CD4-positive, alpha-beta T cell (primary cell): ENCODE data around the gene PIGM. TPM values are rescaled to one million over a fixed set of nuclear protein-coding genes. Genes with fewer than 3 reads are reported as not detected.

Experiments
- ATAC-seq: fragments of 200-7000 bp; cut with Tn5 transposase; one replicate; pipeline ENCODE4 v1.10.0; 2022; ENCODE audit warnings: mild to moderate bottlenecking; ENCODE audit not compliant: poor library complexity
- CTCF ChIA-PET: fragments of 350-600 bp; sonication (Branson Sonifier 250); formaldehyde crosslinking; loops from one replicate; lab custom pipeline; 2021; ENCODE audit warnings: antibody characterized with exemption, inconsistent platforms; lab: Charles Lee
- POLR2A ChIA-PET: fragments of 350-600 bp; sonication (Branson Sonifier 250); formaldehyde crosslinking; loops from one replicate; lab custom pipeline; 2021; ENCODE audit warnings: antibody characterized with exemption, inconsistent platforms; lab: Charles Lee
- DNase-seq, 14 experiments: peaks; one replicate each; pipeline ENCODE4 v3.0.0-alpha.2; 2013 to 2020; ENCODE audit warnings: mixed read lengths in 2 of 14
- H3K27ac ChIP-seq, 2 donors: one replicate each; pipeline versions ENCODE4 v1.5.1 to v1.7.0; 2013; ENCODE audit warnings: low read length in 2 of 2, low read depth in 1 of 2, mild to moderate bottlenecking in 1 of 2
- H3K27me3 ChIP-seq, 2 experiments: 1 replicate in 1 of 2; 2 replicates in 1 of 2; pipeline versions ENCODE4 v1.6.1 to v1.7.0; 2013; ENCODE audit warnings: low read length in 2 of 2, control low read depth in 1 of 2, mild to moderate bottlenecking in 1 of 2, moderate library complexity in 1 of 2; ENCODE audit not compliant: insufficient read depth in 2 of 2, control insufficient read depth in 1 of 2
- H3K36me3 ChIP-seq: one replicate; pipeline ENCODE4 v1.6.1; 2013; ENCODE audit warnings: low read length, control low read depth; ENCODE audit not compliant: insufficient read depth
- H3K4me1 ChIP-seq: one replicate; pipeline ENCODE4 v1.6.1; 2013; ENCODE audit warnings: low read length, control low read depth; ENCODE audit not compliant: insufficient read depth
- H3K4me3 ChIP-seq: one replicate; pipeline ENCODE4 v1.5.1; 2013; ENCODE audit warnings: mild to moderate bottlenecking, low read length, moderate library complexity
- H3K9me3 ChIP-seq, 2 experiments: 1 replicate in 1 of 2; 2 replicates in 1 of 2; pipeline versions ENCODE4 v1.6.1 to v1.7.0; 2013; ENCODE audit warnings: low read length in 2 of 2, mild to moderate bottlenecking in 2 of 2, control low read depth in 1 of 2, moderate library complexity in 1 of 2; ENCODE audit not compliant: control insufficient read depth in 1 of 2, insufficient read depth in 1 of 2
- H3K27ac Mint-ChIP-seq: one replicate; pipeline ENCODE4 v1.8.0; 2020; ENCODE audit warnings: mixed read lengths
- H3K27me3 Mint-ChIP-seq: one replicate; pipeline ENCODE4 v1.8.0; 2021; ENCODE audit warnings: mixed read lengths
- H3K36me3 Mint-ChIP-seq: one replicate; pipeline ENCODE4 v1.8.0; 2021; ENCODE audit warnings: low read depth, mixed read lengths
- H3K4me1 Mint-ChIP-seq: one replicate; pipeline ENCODE4 v1.8.0; 2021; ENCODE audit warnings: low read depth, mixed read lengths
- H3K4me3 Mint-ChIP-seq: one replicate; pipeline ENCODE4 v1.8.0; 2020; ENCODE audit warnings: mild to moderate bottlenecking, mixed read lengths
- H3K9me3 Mint-ChIP-seq: one replicate; pipeline ENCODE4 v1.8.0; 2020; ENCODE audit warnings: mixed read lengths
- CTCF ChIP-seq: fragments of 200-600 bp; IDR thresholded peaks from one replicate; pipeline ENCODE4 v1.8.0; 2022; ENCODE audit warnings: antibody characterized with exemption, mild to moderate bottlenecking
- intact Hi-C, 2 experiments: fragments of 100-400 bp; cut with DNase I in 1 of 2; cut with micrococcal nuclease in 1 of 2; formaldehyde crosslinking; loops; one replicate each; pipeline versions ENCODE4 v1.15.1 to v1.9.0; 2023 to 2025; cut with DNase I, micrococcal nuclease
- total RNA-seq, 174 experiments: library from RNA in 2 of 174; stranded (reverse) in 2 of 174; gene quantifications; one replicate each; pipeline ENCODE4 v1.2.3 and lab custom pipeline; 2021 to 2026

PIGM gene
- total RNA-seq, 2 experiments from 2014 or later, result 2.1 to 2.2 TPM

DNA sequence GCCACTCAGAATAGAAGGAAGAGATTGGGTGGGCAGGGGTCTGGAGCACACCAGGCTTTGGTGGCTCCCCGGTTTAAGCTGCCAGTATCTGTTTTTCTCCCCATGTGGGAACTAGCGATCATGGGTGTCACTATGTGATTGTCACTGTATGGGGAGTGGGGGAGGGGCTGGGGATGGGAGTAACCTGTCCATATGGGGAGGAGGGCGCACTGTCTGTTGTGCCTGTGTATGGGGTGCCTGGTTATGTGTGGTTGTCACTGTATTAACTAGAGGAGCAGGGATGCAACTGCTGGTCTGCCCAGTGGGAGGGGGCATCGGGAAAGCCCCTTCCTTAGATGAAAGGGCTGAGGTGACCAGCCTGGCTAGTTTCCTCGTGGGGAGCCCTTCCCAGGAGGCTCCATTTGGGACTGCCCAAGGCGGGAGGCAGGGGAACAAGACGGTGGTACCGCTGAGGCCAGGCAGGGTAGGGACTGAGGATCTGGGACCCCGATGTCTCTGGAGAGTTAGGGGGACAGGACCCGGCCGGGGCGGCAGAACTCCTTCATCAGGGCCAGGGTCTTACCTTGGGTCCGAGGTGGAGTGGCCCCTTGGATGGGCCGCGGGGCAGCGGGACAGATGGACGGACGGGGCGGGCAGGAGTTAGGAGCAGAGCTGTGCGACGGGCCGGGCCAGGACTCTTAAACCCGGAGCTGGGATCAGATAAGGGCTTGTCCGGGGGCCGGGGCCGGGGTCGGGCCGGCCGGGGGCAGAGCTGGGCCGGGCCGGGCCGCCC is 37.9 kb upstream of the PIGM start, which contains the start of gene KCNJ10:
Gene KCNJ10, minus strand, starts transcription at position 701 of the 772 bp plus-strand sequence. CDS start 27,628 bp downstream, outside the sequence.
- Histone ChIP-seq H3K4me1 (peaks cover 13% of the 10 kb centered on the region), H3K4me3 (peak within 1 kb of the TSS; percentile 59), H3K27me3 (peaks cover 19 to 21% of the 10 kb centered on the region in 2 experiments), H3K9me3 (no peaks in the 10 kb centered on the region), H3K27ac (no peak within 1 kb of the TSS), H3K36me3 (no peaks in the 10 kb centered on the region)
- Mint-ChIP-seq H3K9me3 (no peaks in the 10 kb centered on the region), H3K27me3 (peaks cover 40% of the 10 kb centered on the region), H3K27ac (no peak within 1 kb of the TSS), H3K36me3 (no peaks in the 10 kb centered on the region), H3K4me1 (peaks cover 8% of the 10 kb centered on the region), H3K4me3 (peak within 1 kb of the TSS; percentile 92)
- DNase-seq (no peak), ATAC-seq (no peak)
- CTCF ChIA-PET, result interaction anchor here (1.5 to 2.4 kb wide), 3 partner anchors 10 to 23 kb away, joined by 4 to 13 read pairs (median 8); partner anchors contain the start of gene KCNJ9
- no peak for TF ChIP-seq CTCF
- intact Hi-C loops, result no loop called here
- POLR2A ChIA-PET, result interaction anchor here (0.6 to 0.8 kb wide), 4 partner anchors 9 to 146 kb away, joined by 3 read pairs; partner anchors contain the start of genes IGSF8 and KCNJ9

DNA sequence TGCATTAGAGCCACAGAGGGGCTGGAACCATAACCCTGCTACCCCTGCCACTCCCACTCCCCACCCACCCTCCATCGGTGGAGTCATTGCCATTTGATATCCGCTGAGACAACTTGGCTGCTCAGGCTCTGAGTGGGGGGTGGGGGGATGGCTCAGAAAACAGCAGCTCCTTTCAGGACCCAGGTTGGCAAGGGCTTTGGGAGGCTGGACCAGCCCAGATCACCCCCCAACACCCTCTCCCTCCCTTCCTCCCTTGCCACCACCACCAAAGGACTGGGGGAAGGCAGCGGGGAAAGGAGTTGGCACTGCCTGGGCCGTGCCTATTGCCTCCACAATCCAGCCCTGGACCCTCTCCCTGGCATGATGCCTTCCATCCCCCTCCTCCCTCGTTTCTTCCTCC is 36.4 kb upstream of the PIGM start:
- CTCF ChIA-PET, result interaction anchor here (1.1 to 2.4 kb wide), 2 partner anchors 18 kb away, joined by 3 to 8 read pairs; no protein-coding TSS in a partner anchor
- Histone ChIP-seq H3K27ac (no peak overlapping the region), H3K36me3 (no peaks in the 10 kb centered on the region), H3K27me3 (peaks cover 19% of the 10 kb centered on the region in 2 experiments), H3K4me3 (no peak overlapping the region), H3K9me3 (no peaks in the 10 kb centered on the region), H3K4me1 (peaks cover 13% of the 10 kb centered on the region)
- peaks cover 35% of the 10 kb centered on the region for H3K27me3 Mint-ChIP-seq
- no peak overlapping the region for H3K27ac Mint-ChIP-seq
- DNase-seq (no peak), ATAC-seq (no peak)
- intact Hi-C loops, result no loop called here
- peaks cover 8% of the 10 kb centered on the region for H3K4me1 Mint-ChIP-seq
- POLR2A ChIA-PET, result no interaction called here
- peak overlapping the region; percentile 42 for H3K4me3 Mint-ChIP-seq
- TF ChIP-seq CTCF, result no peak
- no peaks in the 10 kb centered on the region for H3K36me3 Mint-ChIP-seq
- H3K9me3 Mint-ChIP-seq, result no peaks in the 10 kb centered on the region

GRCh38 chr1:160066829-160067745 is 35.3 kb upstream of the PIGM start:
- no peaks in the 10 kb centered on the region for H3K9me3 Mint-ChIP-seq
- H3K4me3 Mint-ChIP-seq, result no peak overlapping the region
- H3K27ac Mint-ChIP-seq, result no peak overlapping the region
- no peak for TF ChIP-seq CTCF
- Histone ChIP-seq H3K27me3 (peaks cover 18 to 19% of the 10 kb centered on the region in 2 experiments), H3K4me1 (peaks cover 13% of the 10 kb centered on the region), H3K36me3 (no peaks in the 10 kb centered on the region), H3K4me3 (no peak overlapping the region), H3K9me3 (no peaks in the 10 kb centered on the region), H3K27ac (no peak overlapping the region)
- CTCF ChIA-PET, result interaction anchor here (1.1 to 1.7 kb wide), 2 partner anchors 11 to 17 kb away, joined by 3 to 6 read pairs; no protein-coding TSS in a partner anchor
- intact Hi-C loops, result no loop called here
- ATAC-seq (no peak), DNase-seq (no peak)
- POLR2A ChIA-PET, result no interaction called here
- peaks cover 26% of the 10 kb centered on the region for H3K27me3 Mint-ChIP-seq
- H3K4me1 Mint-ChIP-seq, result peaks cover 8% of the 10 kb centered on the region
- no peaks in the 10 kb centered on the region for H3K36me3 Mint-ChIP-seq
